EL (cell line): ENCODE results near the gene BIN1.
A peak's percentile ranks its signal among the peaks of the same experiment; 100 is the strongest.

Experiments used
- DNase-seq: peaks from one replicate; pipeline ENCODE4 v3.0.0-alpha.2; 2016

Gene BIN1

GRCh38 chr2:127103243-127104165, 3.5 kb downstream of the BIN1 start:
- DNase-seq, result no peak

- no peak for DNase-seq
These were observed 4.3 kb downstream of the BIN1 start for GRCh38 chr2:127102521-127103242.

GRCh38 chr2:127101756-127102477, 5.0 kb downstream of the BIN1 start:
- no peak for DNase-seq

DNA sequence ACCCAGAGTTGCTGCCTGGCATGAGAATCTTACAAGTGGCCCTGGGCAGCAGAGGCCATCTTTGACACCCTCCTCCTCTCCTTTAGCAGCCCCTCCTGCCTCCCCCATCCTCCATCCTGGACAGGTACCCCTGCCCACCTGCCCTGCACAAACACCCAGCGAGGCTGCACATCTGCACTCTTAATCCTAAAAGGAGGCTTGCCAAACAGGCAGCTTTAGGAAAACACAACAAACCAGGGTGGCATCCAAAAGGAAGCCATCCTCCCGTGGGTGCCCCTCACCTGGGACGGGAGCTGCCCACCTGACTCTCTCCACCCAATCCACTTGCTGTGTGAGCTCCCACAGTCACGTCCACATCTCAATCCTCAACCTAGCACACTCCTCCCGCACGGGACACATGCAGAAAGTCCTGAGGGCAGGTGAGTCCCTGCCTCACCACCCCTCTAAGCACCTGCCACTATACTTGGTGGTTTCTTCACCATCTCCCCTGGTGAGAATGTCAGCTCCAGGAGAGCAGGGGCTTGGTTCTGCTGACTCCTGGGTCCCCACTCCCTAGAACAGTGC, 5.8 kb downstream of the BIN1 start:
- no peak for DNase-seq

DNA sequence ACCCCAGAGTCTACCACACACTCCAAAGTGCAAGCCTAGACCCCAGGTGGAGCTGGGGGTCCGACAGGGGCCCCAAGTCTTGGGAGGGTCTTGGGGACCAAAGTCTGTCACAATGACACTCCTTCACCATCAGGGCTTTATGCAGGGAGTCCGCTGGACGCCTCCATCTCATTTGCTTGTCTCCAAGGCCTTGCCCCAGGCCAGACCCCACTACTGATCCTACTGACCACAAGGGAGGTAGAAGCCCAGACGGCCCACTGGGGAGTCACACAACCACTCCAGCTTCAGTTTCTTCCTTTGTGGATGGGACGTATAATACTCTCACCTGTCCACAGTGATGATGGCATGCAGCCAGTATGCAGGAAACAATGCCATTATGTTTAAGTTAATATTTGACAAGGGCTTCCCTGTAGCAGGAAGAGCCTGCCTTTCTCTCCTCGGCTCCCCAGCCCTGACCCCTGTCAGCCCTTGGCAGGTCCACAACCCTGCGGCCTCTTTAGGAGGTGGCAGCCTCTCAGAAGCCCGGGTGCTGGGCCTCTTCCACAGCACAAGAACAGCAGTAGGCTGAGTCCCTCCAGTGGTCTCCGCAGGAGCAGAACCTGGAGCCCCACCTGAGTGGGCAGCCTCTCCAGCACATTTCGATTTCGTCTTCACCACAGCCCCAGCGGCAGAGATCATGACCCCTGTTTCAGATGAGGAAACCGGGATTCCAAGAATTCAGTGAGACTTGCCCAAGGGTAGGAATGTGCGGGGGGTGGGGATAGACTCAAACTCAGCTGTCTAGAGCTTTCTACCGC, 6.5 kb downstream of the BIN1 start:
- DNase-seq, result peak; percentile 31

DNA sequence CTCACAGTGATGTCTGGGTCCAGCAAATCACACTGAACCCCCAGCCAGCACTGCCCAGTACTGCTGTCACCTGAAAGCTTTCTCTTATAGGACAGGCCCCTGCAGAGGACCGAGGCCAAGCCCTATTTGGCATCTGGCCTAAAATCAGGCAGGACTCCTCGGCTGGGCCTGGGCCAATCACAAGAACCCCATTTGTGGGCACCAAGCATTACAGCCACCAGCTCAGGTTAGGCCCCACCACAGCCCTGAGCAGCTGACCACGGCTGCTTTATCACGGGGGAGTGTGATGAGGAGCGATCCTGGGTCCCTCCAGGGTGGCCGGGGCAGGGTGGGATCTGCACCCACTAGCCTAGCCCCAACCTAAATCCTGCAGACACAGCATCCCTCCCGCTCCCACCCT, 8.2 kb downstream of the BIN1 start:
- DNase-seq, result no peak

- DNase-seq, result no peak
These were observed 8.9 kb downstream of the BIN1 start for GRCh38 chr2:127097841-127098651.

DNA sequence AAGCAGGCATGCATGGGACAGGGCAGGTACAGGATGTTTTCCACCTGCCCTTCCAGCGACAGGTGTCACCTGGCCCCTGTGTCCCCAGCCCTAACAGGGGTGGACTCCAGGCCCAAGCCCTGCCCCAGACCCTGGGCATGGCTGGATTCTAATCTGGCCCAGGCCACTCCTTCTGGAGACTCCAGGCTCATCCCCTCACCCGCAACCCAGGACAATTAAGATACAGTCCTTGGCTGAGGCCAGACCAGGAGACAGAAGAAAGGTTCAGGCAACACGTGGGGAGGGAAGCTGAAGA, 9.5 kb downstream of the BIN1 start:
- no peak for DNase-seq

DNA sequence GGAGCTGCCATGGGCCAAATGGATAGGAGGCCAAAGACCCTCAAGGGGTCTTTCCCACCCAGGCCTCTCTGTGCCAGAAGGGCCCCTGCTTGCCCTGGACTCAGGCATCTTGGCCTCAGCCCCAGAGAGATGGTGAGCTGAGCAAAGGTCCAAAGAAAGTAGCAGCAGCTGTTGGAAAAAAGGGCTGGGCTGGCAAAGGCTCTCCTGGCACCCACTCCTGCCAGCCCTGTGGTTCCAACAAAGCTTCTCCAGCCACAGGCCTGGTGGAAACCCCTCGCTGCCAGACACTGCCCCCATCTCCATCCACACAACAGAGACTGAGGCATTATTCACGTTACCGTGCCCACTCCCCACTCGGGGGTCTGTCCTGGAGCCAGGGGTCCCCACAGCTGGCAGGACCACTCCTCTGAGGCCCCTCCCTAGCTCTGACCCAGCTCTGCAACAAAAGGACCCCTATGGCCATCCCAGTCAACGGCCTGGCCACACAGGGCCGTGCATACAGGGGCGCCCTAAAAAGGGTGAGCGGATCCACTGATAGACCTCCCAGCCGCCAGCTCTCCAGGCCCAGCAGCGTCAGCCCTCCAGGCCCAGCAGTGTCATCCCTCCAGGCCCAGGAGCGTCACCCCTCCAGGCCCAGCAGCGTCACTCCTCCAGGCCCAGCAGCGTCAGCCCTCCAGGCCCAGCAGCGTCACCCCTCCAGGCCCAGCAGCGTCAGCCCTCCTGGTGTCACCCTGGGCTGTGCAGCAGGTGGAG, 10.1 kb downstream of the BIN1 start:
- DNase-seq, result no peak

- DNase-seq, result no peak
These were observed 10.7 kb downstream of the BIN1 start for GRCh38 chr2:127096280-127096679.

GRCh38 chr2:127095784-127096183, 11.2 kb downstream of the BIN1 start:
- DNase-seq, result no peak

- DNase-seq, result no peak
These were observed 11.7 kb downstream of the BIN1 start for GRCh38 chr2:127095367-127095641.

GRCh38 chr2:127094509-127095366, 12.2 kb downstream of the BIN1 start:
- DNase-seq, result no peak

GRCh38 chr2:127093648-127094210, 13.2 kb downstream of the BIN1 start:
- no peak for DNase-seq

DNA sequence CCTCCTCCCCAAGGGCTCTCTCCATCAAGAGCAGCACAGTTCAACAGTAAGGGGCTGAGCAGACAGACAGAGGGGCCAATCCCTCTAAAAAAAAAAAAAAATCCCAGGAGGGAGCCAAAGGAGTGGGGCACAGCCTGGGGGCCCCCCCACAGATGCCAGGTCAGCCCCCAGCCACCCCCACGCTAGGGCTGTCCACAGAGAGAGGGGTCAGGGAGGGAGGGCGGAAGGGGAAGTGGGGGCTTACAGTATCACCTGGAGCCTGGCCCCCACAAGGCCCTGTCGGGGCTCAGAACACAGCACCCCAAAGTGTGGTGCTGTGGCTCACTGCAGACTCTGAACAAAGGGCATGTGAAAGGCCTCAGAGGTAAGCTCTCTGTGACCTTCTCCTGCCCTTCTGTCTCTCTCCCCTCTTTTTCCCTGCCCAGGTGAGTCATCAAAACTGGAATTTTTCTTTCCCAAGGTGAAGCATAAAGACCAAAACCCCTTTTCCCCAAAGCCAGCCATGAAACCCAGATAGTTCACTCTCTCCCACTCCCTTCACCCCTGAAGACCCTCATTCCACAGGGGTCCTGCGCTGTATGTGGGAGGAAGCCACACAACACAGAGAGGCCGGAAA, 13.9 kb downstream of the BIN1 start:
- no peak for DNase-seq

DNA sequence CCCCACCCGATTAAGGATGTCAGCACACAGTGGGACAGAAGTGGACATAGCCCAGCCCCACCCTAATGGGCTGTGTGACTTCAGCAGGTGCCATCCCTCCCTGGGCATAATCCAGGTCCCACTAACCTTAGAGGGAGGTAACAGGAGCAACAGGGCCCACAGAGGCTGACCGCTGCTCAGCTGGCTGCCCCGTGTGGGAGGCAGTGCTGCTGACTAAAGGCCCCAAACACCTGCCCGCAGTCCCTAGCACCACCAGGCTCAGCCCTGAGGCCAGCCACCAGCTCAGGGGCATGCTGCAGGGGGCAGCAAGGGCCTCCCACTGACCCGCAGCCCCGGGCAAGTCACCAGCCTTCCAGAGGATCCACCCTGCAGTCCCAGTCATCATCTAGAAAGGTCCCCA, 14.6 kb downstream of the BIN1 start:
- no peak for DNase-seq

- DNase-seq, result no peak
These were observed 15.1 kb downstream of the BIN1 start for GRCh38 chr2:127091886-127092285.

- DNase-seq, result no peak
These were observed 15.8 kb downstream of the BIN1 start for GRCh38 chr2:127091148-127091547.
